Medulla oblongata (tissue), 1 donor: ENCODE data around the gene PODN.

ENCODE experiments used
- DNase-seq: peaks from one replicate; pipeline ENCODE4 v3.0.0-alpha.2; 2015; ENCODE audit errors: extremely low spot score

PODN gene

GRCh38 chr1:53061859-53062707 lies at the start of gene PODN:
TSS of gene PODN (plus strand) at chr1:53062213. CDS start at chr1:53069856, 7,643 bp downstream.
- no peak for DNase-seq

GRCh38 chr1:53014791-53015507 lies 47.1 kb upstream of the PODN start:
- DNase-seq = peak; percentile 90

GRCh38 chr1:53015508-53015860 lies 46.5 kb upstream of the PODN start:
- peak; percentile 11 for DNase-seq

- DNase-seq = no peak
Measured at GRCh38 chr1:53016705-53017104, 45.3 kb upstream of the PODN start.

GRCh38 chr1:53020588-53020987 lies 41.4 kb upstream of the PODN start:
- no peak for DNase-seq

GRCh38 chr1:53022179-53022578 lies 39.8 kb upstream of the PODN start:
- no peak for DNase-seq

GRCh38 chr1:53023546-53023945 lies 38.5 kb upstream of the PODN start:
- DNase-seq = no peak

- no peak for DNase-seq
Measured at GRCh38 chr1:53024117-53024516, 37.9 kb upstream of the PODN start.

GRCh38 chr1:53025034-53025768 lies 36.8 kb upstream of the PODN start:
- no peak for DNase-seq

- no peak for DNase-seq
Measured at GRCh38 chr1:53025769-53026112, 36.3 kb upstream of the PODN start.

- no peak for DNase-seq
Measured at GRCh38 chr1:53026254-53026653, 35.8 kb upstream of the PODN start.

GRCh38 chr1:53031732-53032131 lies 30.3 kb upstream of the PODN start:
- no peak for DNase-seq

GRCh38 chr1:53037159-53037558 lies 24.9 kb upstream of the PODN start:
- DNase-seq = no peak

- DNase-seq = no peak
Measured at GRCh38 chr1:53038566-53038965, 23.4 kb upstream of the PODN start.

- no peak for DNase-seq
Measured at GRCh38 chr1:53043271-53043670, 18.7 kb upstream of the PODN start.

- no peak for DNase-seq
Measured at GRCh38 chr1:53044926-53045325, 17.1 kb upstream of the PODN start.

GRCh38 chr1:53046930-53047329 lies 15.1 kb upstream of the PODN start:
- DNase-seq = no peak

- DNase-seq = no peak
Measured at GRCh38 chr1:53047737-53048736, 14.0 kb upstream of the PODN start.

- DNase-seq = peak; percentile 52
Measured at GRCh38 chr1:53048960-53049573, 12.9 kb upstream of the PODN start.

- DNase-seq = no peak
Measured at GRCh38 chr1:53049574-53049967, 12.4 kb upstream of the PODN start.

- DNase-seq = no peak
Measured at GRCh38 chr1:53050310-53050709, 11.7 kb upstream of the PODN start.
